GM23338 (cell line): Measurements from ENCODE around the gene SPINDOC.

Source experiments
- CREB1 ChIP-seq: fragments of 250-450 bp; sonication (Bioruptor Pico); IDR thresholded peaks from 2 replicates; pipeline ENCODE4 v1.5.0; 2020; ENCODE audit warnings: low read depth, mild to moderate bottlenecking, moderate library complexity
- CTCF ChIP-seq, 2 experiments: fragments of 200-600 bp in 1 of 2; sonication (generic) in 1 of 2; conservative IDR thresholded peaks; 2 replicates each; pipeline versions ENCODE4 v1.5.1 to v1.6.1; 2016 to 2017; ENCODE audit warnings: antibody characterized with exemption in 2 of 2, low read depth in 2 of 2, mild to moderate bottlenecking in 2 of 2, moderate library complexity in 1 of 2
- EZH2 ChIP-seq: fragments of 200-600 bp; sonication (generic); IDR thresholded peaks from one replicate; pipeline ENCODE4 v1.8.0; 2017; ENCODE audit warnings: antibody characterized with exemption, mild to moderate bottlenecking, low read depth; ENCODE audit not compliant: unreplicated experiment
- EZH2phosphoT487 ChIP-seq: fragments of 200-600 bp; sonication (generic); IDR thresholded peaks from one replicate; pipeline ENCODE4 v1.8.1; 2018; ENCODE audit warnings: antibody characterized with exemption; ENCODE audit not compliant: unreplicated experiment
- JUNB ChIP-seq: IDR thresholded peaks from one replicate; pipeline ENCODE4 v1.6.1; 2016; ENCODE audit warnings: antibody characterized with exemption; ENCODE audit not compliant: unreplicated experiment
- NANOG ChIP-seq: IDR thresholded peaks from 2 replicates; pipeline ENCODE4 v1.6.1; 2016; ENCODE audit warnings: antibody characterized with exemption, borderline replicate concordance
- POLR2AphosphoS5 ChIP-seq: IDR thresholded peaks from 2 replicates; pipeline ENCODE4 v1.6.1; 2016; ENCODE audit warnings: antibody characterized with exemption, low read depth
- STAT1 ChIP-seq: IDR thresholded peaks from one replicate; pipeline ENCODE4 v1.6.1; 2016; ENCODE audit warnings: antibody characterized with exemption; ENCODE audit not compliant: unreplicated experiment
- ZNF114 ChIP-seq: fragments of 250-450 bp; sonication (Bioruptor Pico); IDR thresholded peaks from 2 replicates; pipeline ENCODE4 v1.5.0; 2020; ENCODE audit warnings: mild to moderate bottlenecking, moderate library complexity
- ZNF331 ChIP-seq: fragments of 250-450 bp; sonication (Bioruptor Pico); IDR thresholded peaks from 2 replicates; pipeline ENCODE4 v1.5.0; 2020; ENCODE audit warnings: low read depth, mild to moderate bottlenecking, moderate library complexity
- ZNF462 ChIP-seq: fragments of 250-450 bp; sonication (Bioruptor Pico); IDR thresholded peaks from 2 replicates; pipeline ENCODE4 v1.5.0; 2020; ENCODE audit warnings: mild to moderate bottlenecking, moderate library complexity
- TF ChIP-seq, protein P1 (sequence below): IDR thresholded peaks from 2 replicates; pipeline ENCODE4 v1.6.1; 2016; ENCODE audit warnings: antibody characterized with exemption
- TF ChIP-seq, protein P2 (sequence below): IDR thresholded peaks from one replicate; pipeline ENCODE4 v1.6.1; 2018; ENCODE audit warnings: antibody characterized with exemption; ENCODE audit not compliant: unreplicated experiment

GRCh38 chr11:63766531-63767235 lies 46.6 kb upstream of the SPINDOC start:
- TF ChIP-seq ZNF331 (CRISPR knock-in tag) (no peak), CTCF (conservative IDR thresholded peaks at IDR 0.05; ENCODE audit: low read depth in 2 of 2) (no peak), ZNF114 (no peak), CREB1 (CRISPR knock-in tag) (no peak), POLR2AphosphoS5 (no peak), EZH2phosphoT487 (no peak), EZH2 (no peak), STAT1 (no peak), JUNB (no peak), NANOG (no peak), ZNF462 (CRISPR knock-in tag) (no peak)
- TF ChIP-seq, protein P1, sequence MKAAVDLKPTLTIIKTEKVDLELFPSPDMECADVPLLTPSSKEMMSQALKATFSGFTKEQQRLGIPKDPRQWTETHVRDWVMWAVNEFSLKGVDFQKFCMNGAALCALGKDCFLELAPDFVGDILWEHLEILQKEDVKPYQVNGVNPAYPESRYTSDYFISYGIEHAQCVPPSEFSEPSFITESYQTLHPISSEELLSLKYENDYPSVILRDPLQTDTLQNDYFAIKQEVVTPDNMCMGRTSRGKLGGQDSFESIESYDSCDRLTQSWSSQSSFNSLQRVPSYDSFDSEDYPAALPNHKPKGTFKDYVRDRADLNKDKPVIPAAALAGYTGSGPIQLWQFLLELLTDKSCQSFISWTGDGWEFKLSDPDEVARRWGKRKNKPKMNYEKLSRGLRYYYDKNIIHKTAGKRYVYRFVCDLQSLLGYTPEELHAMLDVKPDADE, result no peak
- TF ChIP-seq, protein P2, sequence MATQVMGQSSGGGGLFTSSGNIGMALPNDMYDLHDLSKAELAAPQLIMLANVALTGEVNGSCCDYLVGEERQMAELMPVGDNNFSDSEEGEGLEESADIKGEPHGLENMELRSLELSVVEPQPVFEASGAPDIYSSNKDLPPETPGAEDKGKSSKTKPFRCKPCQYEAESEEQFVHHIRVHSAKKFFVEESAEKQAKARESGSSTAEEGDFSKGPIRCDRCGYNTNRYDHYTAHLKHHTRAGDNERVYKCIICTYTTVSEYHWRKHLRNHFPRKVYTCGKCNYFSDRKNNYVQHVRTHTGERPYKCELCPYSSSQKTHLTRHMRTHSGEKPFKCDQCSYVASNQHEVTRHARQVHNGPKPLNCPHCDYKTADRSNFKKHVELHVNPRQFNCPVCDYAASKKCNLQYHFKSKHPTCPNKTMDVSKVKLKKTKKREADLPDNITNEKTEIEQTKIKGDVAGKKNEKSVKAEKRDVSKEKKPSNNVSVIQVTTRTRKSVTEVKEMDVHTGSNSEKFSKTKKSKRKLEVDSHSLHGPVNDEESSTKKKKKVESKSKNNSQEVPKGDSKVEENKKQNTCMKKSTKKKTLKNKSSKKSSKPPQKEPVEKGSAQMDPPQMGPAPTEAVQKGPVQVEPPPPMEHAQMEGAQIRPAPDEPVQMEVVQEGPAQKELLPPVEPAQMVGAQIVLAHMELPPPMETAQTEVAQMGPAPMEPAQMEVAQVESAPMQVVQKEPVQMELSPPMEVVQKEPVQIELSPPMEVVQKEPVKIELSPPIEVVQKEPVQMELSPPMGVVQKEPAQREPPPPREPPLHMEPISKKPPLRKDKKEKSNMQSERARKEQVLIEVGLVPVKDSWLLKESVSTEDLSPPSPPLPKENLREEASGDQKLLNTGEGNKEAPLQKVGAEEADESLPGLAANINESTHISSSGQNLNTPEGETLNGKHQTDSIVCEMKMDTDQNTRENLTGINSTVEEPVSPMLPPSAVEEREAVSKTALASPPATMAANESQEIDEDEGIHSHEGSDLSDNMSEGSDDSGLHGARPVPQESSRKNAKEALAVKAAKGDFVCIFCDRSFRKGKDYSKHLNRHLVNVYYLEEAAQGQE, result no peak
